A673 (cell line): ENCODE measurements around the gene C2CD3. TPM values are rescaled to one million over a fixed set of nuclear protein-coding genes. Genes with fewer than 3 reads are reported as not detected.

ENCODE experiments used
- BruUV-seq: library from RNA; stranded (reverse); fragments of 400-500 nt; replicated peaks from 2 replicates; lab custom pipeline; 2021; lab: Mats Ljungman, UMichigan
- CTCF ChIA-PET: fragments of 300-600 bp; sonication (Branson Sonifier 250); formaldehyde crosslinking; loops from one replicate; lab custom pipeline; 2022; ENCODE audit warnings: antibody characterized with exemption; lab: Charles Lee
- POLR2A ChIA-PET: fragments of 300-600 bp; sonication (Branson Sonifier 250); formaldehyde crosslinking; loops from one replicate; lab custom pipeline; 2022; ENCODE audit warnings: antibody characterized with exemption; ENCODE audit not compliant: low non-redundant PET; lab: Charles Lee
- DNase-seq: peaks from one replicate; pipeline ENCODE4 v3.0.0-alpha.2; 2015; ENCODE audit warnings: low spot score
- H3K27ac ChIP-seq: fragments of 200-600 bp; sonication (generic); 2 replicates; pipeline ENCODE4 v1.5.1; 2016; ENCODE audit warnings: mixed run types, low read depth, mild to moderate bottlenecking, mixed read lengths, antibody characterized with exemption, low read length; ENCODE audit not compliant: poor library complexity, severe bottlenecking
- H3K27me3 ChIP-seq: fragments of 200-600 bp; sonication (generic); replicated peaks from 2 replicates; pipeline ENCODE4 v1.6.1; 2017; ENCODE audit warnings: mixed run types, low read depth, mild to moderate bottlenecking, mixed read lengths, antibody characterized with exemption, low read length; ENCODE audit not compliant: insufficient read depth, poor library complexity
- H3K36me3 ChIP-seq: fragments of 200-600 bp; sonication (generic); 2 replicates; pipeline ENCODE4 v1.6.1; 2016; ENCODE audit warnings: mixed run types, mild to moderate bottlenecking, mixed read lengths, antibody characterized with exemption, low read length; ENCODE audit not compliant: insufficient read depth, poor library complexity, severe bottlenecking
- H3K4me1 ChIP-seq: fragments of 200-600 bp; sonication (generic); 2 replicates; pipeline ENCODE4 v1.6.1; 2017; ENCODE audit warnings: mixed run types, mild to moderate bottlenecking, mixed read lengths, antibody characterized with exemption, low read length; ENCODE audit not compliant: insufficient read depth, poor library complexity, severe bottlenecking
- H3K4me3 ChIP-seq: fragments of 200-600 bp; sonication (generic); 2 replicates; pipeline ENCODE4 v1.5.1; 2016; ENCODE audit warnings: low read depth, mixed run types, mild to moderate bottlenecking, mixed read lengths, low read length; ENCODE audit not compliant: poor library complexity, severe bottlenecking
- H3K9me3 ChIP-seq: fragments of 200-600 bp; sonication (generic); 2 replicates; pipeline ENCODE4 v1.6.1; 2016; ENCODE audit warnings: mixed run types, low read depth, mild to moderate bottlenecking, mixed read lengths, antibody characterized with exemption, low read length; ENCODE audit not compliant: poor library complexity, severe bottlenecking
- EZH2 ChIP-seq: fragments of 200-600 bp; sonication (generic); IDR thresholded peaks from 2 replicates; pipeline ENCODE4 v1.6.1; 2017; ENCODE audit warnings: borderline replicate concordance, low read depth, mild to moderate bottlenecking, mixed read lengths, antibody characterized with exemption, low read length; ENCODE audit not compliant: poor library complexity, severe bottlenecking
- intact Hi-C: fragments of 100-400 bp; cut with micrococcal nuclease; formaldehyde crosslinking; loops from one replicate; pipeline ENCODE4 v1.10.0; 2022; ENCODE audit not compliant: unreplicated experiment
- total RNA-seq: library from RNA; stranded (reverse); gene quantifications from 2 replicates; pipeline ENCODE4 v1.2.3, GENCODE V29; 2021
- TF ChIP-seq, protein P1 (sequence below): fragments of 300-800, 200-600 bp; sonication (generic); conservative IDR thresholded peaks from 2 replicates; pipeline ENCODE4 v1.5.1; 2017; ENCODE audit warnings: low read depth, mild to moderate bottlenecking, antibody characterized with exemption, low read length, moderate library complexity, mixed read lengths

The C2CD3 gene
- total RNA-seq, 1 experiment from 2014 or later: 49.1 TPM

GRCh38 chr11:74171997-74172396 lies 1.2 kb upstream of the C2CD3 start:
- no peaks in the 10 kb centered on the region for H3K9me3 ChIP-seq
- peak overlapping the region; percentile 75 for H3K27ac ChIP-seq
- H3K4me1 ChIP-seq: peaks cover 17% of the 10 kb centered on the region
- H3K36me3 ChIP-seq: peaks cover 15% of the 10 kb centered on the region
- no peaks in the 10 kb centered on the region for H3K27me3 ChIP-seq
- POLR2A ChIA-PET: no interaction called here
- CTCF ChIA-PET: interaction anchor here (2.0 kb wide), 1 partner anchor 278 kb away, joined by 6 read pairs; no protein-coding TSS in a partner anchor
- peak; percentile 14 for DNase-seq
- H3K4me3 ChIP-seq: peak overlapping the region; percentile 71
- intact Hi-C loops: no loop called here
- TF ChIP-seq, protein P1, sequence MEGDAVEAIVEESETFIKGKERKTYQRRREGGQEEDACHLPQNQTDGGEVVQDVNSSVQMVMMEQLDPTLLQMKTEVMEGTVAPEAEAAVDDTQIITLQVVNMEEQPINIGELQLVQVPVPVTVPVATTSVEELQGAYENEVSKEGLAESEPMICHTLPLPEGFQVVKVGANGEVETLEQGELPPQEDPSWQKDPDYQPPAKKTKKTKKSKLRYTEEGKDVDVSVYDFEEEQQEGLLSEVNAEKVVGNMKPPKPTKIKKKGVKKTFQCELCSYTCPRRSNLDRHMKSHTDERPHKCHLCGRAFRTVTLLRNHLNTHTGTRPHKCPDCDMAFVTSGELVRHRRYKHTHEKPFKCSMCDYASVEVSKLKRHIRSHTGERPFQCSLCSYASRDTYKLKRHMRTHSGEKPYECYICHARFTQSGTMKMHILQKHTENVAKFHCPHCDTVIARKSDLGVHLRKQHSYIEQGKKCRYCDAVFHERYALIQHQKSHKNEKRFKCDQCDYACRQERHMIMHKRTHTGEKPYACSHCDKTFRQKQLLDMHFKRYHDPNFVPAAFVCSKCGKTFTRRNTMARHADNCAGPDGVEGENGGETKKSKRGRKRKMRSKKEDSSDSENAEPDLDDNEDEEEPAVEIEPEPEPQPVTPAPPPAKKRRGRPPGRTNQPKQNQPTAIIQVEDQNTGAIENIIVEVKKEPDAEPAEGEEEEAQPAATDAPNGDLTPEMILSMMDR: no peak
- TF ChIP-seq EZH2: no peak
- BruUV-seq: no TSS peak

- intact Hi-C loops: no loop called here
Observed at GRCh38 chr11:74171630-74171968, 797 bp upstream of the C2CD3 start.

GRCh38 chr11:74169738-74170458 lies 904 bp downstream of the C2CD3 start:
- DNase-seq: no peak
- intact Hi-C loops: no loop called here
- peaks cover 24% of the 10 kb centered on the region for H3K36me3 ChIP-seq
- POLR2A ChIA-PET: no interaction called here
- CTCF ChIA-PET: interaction anchor here (0.7 to 2.0 kb wide), 3 partner anchors 151 to 1073 kb away, joined by 4 to 6 read pairs (median 6); no protein-coding TSS in a partner anchor
- TF ChIP-seq, protein P1: no peak
- TF ChIP-seq EZH2: no peak
- H3K27me3 ChIP-seq: no peaks in the 10 kb centered on the region
- BruUV-seq: no TSS peak
- peak overlapping the region; percentile 71 for H3K4me3 ChIP-seq
- peaks cover 17% of the 10 kb centered on the region for H3K4me1 ChIP-seq
- H3K27ac ChIP-seq: peak overlapping the region; percentile 46
- H3K9me3 ChIP-seq: no peaks in the 10 kb centered on the region

More at GRCh38 chr11:74171630-74171968, 797 bp upstream of the C2CD3 start:
- Histone ChIP-seq H3K9me3 (no peaks in the 10 kb centered on the region), H3K4me3 (peak overlapping the region; percentile 71), H3K27me3 (no peaks in the 10 kb centered on the region), H3K27ac (peak overlapping the region; percentile 75), H3K36me3 (peaks cover 19% of the 10 kb centered on the region), H3K4me1 (peaks cover 17% of the 10 kb centered on the region)
- ChIA-PET POLR2A (no interaction called here), CTCF (interaction anchor here (2.0 kb wide), 1 partner anchor 278 kb away, joined by 6 read pairs; no protein-coding TSS in a partner anchor)
- TF ChIP-seq, protein P1: no peak
- TF ChIP-seq EZH2: no peak
- DNase-seq: no peak
- no TSS peak for BruUV-seq
